GM18868 (cell line): ENCODE data around the gene LINGO1.

Experiments
- ATAC-seq: cut with Tn5 transposase; IDR thresholded peaks from one replicate; pipeline ENCODE4 v1.9.1; 2021; ENCODE audit warnings: mild to moderate bottlenecking, moderate library complexity; ENCODE audit not compliant: unreplicated experiment

LINGO1 gene

DNA sequence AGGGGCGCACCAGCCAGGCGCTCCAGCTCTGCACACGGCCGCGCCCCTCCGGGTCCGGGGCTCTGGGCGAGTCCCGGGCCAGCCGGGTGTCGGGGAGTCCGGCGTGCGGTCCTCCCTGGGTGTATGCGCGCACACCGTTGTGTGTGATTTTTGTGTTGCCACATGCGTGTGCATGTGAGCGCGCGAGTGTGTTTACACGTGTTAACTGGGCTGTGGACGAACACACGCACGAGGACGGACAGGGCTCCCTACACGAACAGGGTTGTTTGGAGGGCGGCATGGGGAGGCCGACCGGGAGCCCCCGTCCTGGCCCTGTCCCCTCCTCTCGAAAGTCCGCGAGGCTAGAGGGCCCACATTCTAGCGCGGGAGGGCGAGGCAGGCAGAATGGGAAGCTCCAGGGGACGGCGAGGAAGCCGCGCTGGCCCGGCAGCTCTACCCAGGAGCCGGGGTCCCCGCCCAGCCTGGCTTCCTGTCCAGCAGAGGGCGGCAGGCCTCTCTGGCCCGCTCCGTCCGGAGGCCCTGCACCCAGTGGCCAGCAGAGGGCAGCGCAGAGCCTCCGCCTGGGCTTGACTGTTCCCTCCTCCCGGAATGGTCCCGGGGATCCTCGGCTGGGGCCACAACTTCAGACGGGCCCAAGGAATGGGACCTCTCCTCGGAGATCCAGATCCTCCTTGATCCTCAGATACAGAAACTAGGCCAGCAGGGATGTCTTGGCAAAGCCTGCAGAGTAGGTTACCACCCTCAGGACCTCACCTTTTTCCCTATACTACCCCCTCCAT is 611 bp upstream of the LINGO1 start:
- ATAC-seq, result peak; percentile 81

DNA sequence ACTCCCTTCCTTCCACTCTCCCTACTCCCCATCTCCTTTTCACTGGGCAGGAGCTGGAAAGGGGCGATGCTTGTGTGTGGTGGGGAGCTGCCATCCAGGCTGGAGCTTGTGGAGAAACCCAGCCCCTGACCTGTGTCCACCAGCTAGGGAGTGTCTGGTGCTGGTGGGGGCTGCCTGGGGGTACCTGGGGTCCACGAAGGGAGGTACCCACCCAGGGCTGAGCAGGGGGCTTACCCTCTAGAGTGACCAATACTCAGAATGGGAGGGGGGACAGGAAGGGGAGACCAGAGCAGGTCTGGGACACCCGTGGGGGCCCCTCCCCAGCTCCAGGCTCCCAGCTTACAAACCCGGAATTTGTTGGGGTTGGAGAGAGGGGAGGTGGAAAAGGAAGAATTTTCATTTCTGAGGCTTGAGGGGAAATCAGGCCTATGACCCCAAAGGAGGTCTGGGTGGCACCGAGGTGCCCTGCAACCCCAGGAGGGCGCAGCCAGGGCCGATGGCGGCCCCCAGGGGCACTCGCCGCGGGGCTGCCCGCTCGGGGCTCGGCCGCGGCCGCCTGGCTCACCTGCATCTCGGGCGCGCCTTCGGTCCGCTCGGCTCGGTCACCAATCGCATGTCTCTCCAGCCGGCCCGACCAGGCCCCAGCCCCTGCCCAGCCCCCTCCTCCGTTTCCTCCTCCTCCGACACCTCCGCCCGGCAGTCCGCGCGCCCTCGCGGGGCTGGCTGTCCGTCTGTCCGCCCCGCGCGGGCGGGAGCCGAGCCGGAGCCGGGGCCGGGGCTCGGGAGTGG is 773 bp downstream of the LINGO1 start:
- ATAC-seq, result no peak

DNA sequence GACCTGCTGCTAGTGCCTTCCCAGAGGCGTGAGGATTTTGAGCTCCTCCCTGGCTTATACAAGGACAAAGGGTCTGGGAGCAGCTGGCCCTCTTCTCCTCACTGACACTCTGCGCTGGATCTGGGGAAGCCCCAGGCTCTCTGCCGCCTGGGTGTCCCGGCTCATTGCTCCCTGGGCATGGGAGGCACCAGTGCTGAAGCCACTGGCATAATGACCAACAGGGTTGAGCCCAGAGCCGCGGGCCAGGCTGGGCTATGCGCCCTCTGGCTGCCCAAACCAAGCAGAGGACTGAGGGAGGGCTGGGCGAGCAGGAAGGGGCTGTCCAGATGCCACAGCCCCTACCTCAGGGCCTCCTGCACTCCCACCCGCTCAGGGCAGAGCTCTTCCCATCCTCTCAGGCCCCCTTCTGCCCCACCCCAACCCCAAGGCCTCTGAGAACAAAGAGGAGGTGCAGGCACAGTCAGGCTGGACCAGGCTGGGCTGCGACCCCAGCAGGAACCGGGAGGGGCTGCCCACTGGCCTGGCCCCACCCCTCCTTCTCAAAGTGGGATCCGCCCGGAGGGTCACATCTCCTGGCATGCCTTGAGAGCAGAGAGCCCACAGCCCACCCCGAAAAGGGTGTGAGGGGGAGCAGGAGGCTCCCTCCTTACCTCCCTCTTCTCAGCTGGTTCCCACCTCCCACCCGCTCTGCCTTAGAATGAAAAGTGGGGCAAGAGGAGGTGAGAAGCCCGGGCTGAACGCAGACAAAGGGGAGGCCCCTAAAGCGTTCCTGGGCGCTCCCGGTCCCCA is 1.6 kb downstream of the LINGO1 start:
- no peak for ATAC-seq

DNA sequence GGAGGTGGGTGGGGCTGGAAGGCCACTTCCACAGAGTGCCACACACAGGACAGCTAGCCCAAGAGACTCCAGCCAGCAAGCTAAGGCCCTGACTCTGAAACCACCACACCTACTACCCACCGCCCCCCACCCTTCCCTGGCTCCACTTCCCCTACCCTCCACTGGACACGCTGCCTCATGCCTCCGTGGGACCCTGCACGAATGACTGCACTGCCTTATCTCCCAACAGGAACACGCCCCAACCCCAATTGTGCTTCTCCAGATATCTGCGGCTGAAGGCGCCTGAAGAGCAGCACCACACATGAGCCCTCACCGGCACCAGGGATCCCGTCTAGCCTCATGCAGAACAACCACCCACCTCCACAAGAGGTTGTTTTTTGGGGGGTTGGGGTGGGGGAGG is 2.7 kb downstream of the LINGO1 start:
- no peak for ATAC-seq

DNA sequence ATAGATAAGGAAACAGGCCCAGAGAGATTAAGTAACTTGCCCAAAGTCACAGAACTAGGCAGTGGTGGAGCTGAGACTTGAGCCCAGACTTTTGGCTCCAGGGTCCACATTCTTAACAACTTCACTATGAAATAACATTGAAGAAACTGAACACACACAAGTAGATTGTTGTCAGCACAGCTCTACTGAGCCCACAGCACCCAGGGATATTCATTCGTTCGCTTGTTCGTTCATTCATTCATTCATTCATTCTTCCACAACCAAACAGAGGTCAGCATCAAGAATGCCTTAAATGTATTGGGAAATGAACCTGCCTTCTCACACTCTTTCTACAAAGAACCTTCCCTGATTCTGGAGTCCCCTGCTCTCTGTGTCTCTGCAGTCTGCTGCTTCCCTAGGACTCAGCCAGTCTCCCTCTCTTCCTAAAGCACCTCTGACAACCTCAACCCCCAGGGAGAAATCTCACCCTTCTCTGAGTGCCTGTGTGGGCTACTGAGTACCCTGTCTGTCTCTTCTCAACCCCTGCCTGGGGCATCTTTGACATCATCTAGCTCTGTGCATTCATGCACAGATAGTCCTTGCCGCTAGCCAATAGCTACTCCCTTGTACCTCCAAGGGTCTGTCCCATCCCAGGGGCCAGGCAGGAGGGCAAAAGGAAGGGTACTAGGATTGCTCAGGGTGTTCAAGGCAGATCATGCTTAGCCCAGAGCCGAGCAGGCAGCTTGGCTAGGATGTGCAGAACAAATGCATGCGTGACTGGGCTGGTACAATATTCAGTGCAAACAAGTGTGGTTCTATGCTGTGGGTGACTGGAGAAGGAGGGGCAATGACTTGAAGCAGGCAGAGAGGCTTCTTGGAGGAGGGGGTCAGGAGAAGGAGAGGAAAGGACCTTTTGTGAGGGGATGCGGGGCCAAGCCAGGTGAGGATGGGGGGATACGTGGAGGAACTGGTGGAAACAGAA is 3.4 kb downstream of the LINGO1 start:
- ATAC-seq, result no peak

DNA sequence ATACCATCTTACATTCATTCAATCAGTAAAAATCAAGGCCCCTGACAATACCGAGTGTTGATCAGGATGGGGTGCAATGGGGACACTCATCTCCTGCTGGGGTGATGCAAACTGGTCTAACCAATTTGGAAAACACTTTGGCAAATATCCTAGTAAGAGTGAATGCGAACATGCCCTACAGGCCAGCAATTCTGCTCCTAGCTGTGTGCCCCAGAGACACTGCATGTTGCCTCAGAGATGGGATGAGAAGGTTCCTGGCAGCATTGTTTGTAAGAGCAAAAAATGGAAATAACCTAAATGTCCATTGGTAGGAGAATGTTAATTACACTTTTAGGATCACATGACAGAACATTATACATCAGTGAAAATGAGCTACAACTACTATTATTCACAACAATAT is 4.7 kb downstream of the LINGO1 start:
- no peak for ATAC-seq

DNA sequence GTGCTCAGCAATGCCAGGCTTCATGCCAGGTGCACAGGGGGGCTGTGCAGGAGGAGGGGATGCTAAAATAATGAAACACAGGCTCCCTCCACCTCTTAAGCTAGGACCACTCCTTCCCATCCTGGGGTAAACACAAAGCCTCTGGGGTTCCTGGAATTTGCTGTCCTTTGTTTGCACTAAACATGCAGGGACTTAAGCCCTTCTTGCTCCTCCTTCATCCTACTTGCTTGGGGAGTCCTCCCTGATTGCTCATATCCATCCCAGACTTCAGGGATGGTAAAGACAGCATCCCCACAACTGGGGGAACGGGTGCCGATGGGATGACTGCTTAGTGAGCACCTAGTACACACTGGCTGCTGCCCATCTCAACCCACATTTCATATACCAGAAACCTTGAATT is 5.1 kb downstream of the LINGO1 start:
- no peak for ATAC-seq

DNA sequence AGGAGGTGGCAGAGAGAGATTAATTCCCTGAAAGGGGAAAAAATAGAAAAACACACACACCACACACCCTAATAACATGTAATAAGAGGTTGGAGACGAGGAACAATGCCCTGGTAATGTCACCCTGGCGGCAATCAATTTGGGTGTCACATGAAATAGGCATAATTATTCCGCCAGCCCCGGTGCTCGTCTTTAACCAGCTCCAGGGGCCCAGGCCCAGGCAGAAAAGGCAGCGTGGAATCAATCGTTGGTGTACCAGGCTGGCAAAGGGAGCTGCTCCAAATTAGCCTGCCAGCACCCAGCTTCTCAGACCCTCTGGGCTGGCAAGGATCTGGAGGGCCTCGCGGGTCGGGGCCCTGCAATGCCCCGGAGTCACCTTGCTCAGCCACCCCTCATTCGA is 5.6 kb downstream of the LINGO1 start:
- no peak for ATAC-seq

DNA sequence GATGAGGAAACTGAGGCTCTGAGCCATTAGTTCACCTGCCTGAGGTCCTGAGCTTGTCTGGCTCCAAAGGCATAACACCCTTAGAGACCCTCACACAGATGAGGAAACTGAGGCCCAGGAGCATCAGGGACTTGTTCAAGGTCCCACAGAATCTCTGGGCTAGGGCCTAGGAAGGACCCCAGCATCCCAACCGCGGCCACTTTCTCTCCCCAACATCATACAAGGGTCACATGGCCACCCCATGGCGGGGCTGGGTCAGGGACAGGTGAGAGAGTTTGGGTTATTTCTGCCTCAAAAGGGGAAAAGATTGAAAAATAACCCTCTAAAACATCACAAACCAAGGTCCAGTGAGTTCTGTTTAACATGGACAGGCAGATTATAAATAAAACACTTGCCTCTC is 6.7 kb downstream of the LINGO1 start:
- ATAC-seq, result no peak

DNA sequence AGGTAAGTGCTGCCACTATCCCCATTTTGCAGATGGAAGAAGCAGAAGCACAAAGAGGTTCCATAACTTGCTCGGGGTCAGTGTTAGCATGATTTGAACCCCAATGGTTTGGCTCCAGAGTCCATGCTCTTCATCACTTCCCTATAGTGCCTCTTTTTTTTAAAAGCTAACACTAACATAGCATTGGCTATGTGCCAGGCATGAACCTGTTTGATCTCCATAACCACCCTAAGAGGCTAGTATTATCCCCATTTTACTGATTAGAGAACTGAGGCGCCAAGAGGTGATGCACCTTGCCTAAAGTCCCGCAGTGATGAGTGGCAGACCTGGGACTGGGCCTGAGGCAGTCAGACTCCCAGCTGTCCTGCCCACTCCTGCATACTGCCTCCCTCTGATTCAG is 7.3 kb downstream of the LINGO1 start:
- no peak for ATAC-seq

DNA sequence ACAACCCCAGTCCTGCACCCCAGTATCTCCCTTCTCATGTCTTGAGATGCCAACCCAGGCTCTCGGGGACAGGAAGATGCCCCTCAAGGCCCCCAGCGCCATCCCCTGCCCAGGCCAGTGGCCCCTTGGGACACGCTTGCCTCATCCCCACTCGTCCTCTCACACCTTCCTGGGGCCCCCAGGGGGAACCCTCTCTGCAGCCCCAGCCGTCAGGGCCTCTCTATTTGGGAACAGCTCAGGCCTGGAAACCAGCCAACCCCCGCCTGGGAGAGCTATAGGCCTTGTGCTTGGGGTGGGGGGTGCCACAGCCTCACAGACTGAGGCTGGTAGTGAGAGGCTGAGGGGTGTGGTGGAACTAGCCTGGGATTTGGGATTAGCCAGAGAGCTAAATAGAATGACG is 7.8 kb downstream of the LINGO1 start:
- no peak for ATAC-seq

DNA sequence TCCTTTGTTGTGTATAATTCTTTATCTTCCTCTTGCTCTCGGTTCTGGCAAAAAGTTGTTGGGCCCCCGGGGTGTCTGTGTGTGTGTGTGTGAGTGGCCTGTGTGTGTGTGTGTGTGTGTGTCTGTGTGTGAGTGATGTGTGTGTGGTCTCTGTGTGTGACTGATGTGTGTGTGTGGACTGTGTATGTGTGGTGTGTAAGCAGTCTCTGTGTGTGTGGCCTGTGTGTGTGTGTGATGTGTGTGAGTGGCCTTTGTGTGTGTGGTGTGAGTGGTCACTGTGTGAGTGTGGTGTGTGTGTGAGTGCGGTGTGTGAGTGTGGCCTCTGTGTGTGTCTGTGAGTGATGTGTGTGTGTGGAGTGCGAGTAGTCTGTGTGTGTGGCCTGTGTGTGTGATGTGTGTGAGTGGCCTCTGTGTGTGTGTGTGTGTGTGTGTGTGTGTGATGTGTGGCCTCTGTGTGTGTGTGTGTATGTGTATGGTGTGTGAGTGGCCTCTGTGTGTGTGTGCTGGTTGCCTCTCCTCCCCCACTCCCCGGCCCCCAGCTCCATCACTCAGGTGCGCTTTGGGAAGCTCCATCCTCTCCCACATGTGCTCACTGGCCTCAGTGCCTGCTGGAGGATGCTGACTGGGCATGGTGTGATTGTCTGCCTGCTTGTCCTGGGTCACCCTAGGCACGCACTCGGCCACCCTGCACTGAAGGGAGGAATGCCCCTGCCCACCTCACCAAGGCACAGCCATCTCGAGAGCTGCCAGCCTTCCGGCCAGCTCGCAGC is 8.8 kb downstream of the LINGO1 start:
- ATAC-seq, result no peak

DNA sequence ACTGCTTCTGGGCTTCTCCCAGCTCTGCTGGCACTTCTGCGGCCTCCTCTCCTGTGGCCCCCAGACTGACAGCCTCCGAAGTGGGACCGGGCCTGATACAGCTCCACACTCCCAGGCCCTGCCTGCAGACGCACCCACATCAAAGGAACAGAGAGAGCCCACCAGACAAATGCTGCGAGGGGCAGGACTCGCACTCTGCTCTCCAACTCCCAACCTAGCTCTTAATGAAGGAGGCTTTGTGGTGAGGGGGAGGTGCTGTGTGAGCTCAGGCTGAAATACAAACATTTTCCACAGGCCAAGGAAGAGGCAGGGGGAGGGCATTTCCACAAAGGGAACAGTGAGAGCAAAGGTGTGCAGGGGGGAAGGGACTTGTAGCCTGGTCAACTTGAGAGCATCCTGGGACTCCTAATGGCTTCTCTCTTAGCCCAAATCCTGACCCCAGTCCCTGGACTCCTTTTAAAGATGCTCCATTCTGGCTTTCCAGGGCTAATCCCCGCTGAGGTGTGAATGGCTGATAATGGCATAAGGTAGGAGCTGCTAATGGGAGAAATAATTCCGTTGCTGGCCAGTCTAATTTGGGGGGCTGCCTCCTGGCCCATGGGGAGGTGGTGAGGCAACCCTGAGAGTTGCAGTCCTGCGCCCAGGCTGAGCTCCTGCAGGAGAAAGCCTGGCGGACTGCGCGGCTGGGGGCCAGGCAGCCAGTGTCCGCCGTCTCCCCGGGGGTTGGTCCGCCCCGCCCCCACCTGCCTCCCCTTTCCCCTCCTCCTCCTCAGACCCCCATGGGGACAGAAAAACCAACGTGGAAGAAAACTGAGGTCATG is 9.6 kb downstream of the LINGO1 start:
- ATAC-seq, result no peak

DNA sequence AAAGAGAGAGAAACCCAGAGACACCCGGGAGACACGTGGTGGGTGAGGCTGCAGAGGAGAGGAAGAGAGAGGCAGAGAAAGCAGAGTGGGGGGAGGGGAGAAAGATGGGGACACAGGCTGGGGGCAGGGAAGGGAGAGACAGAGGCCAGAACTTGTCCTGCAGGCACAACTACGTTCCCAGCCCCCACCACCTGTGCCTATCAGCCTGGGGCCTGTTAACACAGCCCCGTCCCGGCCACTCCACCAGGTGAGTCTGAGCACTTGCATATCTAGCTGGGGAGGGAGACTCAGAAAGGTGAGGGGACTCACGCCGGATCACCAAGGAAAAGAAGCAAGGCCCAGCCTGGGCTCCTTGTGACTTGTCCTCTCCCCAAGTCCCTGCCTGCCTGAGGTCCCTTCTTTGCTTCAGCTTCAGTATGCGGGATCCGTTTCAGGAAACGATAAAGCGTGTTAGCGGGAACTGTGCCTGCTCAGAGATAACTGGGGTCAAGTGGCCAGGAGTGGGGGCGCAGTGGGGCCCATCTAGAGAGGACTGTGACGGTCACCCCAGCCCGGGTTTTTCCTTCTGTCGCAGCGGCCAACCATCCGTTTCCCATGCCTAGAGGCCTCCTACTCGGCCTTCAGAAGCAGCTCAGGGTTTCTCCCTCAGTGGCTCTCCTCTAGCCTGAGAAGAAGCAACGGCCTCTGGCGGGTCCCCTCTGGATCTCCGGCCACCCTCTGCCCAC is 10.3 kb downstream of the LINGO1 start:
- ATAC-seq, result no peak

DNA sequence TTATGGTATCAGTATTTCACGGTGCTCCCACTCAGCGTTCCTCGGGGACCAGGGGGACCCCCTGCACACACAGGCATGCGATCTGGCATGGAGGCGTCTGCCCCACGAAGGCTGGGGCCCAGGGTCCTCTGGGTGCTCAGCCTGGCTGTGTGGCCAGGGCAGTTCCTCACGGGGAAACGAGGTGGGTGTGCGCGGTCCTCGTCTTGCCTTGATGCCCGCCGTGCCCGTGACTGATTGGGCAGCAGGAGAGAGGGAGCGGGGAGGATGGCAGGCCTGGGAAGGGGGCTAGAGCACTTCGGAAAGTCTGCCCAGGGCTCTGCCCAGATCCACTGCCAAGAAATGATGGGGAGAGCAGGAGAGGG is 10.9 kb downstream of the LINGO1 start:
- no peak for ATAC-seq

DNA sequence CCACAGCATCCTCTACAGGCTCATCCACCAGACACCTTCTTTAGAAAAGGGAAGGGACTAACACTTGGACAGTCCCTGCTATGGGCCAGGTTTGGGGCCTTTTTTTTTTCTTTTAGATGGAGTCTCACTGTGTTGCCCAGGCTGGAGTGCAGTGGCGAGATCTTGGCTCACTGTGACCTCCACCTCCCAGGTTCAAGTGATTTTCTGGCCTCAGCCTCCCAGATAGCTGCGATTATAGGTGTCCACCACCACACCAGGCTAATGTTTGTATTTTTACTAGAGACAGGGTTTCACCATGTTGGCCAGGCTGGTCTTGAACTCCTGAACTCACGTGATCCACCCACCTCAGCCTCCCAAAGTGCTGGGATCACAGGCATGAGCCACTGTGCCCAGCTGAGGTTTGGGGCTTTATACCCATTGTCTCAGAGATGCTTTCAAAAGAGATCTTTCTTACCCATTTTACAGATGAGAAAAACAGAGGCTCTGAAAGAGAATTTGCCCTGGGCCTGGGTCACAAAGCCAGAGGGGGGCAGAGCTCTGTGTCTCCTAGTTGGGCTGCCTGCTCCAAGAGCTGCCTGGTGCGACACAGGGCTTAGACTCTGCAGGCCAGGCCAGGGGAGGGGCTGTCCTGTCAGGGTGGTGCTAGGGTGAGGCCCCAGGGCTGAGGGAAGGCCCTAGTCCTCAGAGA is 11.6 kb downstream of the LINGO1 start:
- no peak for ATAC-seq

DNA sequence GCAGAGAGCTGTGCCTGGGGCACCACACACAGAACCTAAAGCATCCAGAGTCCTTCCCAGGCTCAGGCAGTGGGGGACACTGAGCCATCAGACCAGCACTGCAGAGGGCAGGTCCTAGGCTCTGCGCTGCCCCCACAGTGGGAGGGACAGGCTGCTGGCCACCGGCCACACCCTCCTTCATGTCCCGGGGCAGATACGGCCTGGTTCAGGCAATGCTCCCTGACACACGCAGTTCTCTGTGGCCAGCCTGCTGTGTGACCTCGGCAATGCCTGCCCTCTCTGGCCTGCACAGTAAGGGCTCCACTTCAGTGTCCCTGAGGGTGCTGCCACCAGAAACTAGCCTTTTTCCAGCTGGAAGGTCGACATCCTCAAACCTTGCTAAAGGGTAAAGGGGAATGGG is 12.4 kb downstream of the LINGO1 start:
- no peak for ATAC-seq

DNA sequence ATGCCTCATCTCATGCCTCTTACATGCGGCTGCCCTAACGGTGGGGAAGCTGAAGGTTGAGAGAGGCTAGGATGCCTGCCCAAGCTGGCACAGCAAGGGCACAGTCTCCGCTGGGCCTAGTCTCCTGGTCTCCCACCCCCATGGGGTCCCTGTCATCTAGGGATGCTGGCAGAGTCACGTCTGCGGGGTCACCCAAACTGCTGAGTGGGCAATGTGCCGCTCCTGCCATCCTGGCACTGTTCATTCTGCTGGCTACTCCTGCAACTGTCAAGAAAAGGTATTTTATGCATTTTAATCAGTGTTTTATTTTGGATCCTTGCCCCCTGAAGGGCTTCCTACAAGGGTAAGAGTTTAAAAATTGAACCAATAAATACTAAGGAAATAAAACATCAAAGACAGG is 12.8 kb downstream of the LINGO1 start:
- no peak for ATAC-seq
